Measurements from ENCODE around the gene PROS1. TPM values are rescaled to one million over a fixed set of nuclear protein-coding genes. Genes with fewer than 3 reads are reported as not detected.

Gene PROS1
- 10 to 100 TPM in 2 of 4 donors, 1 to 10 TPM in 2; 2.2 to 25.5 (median 12.9) TPM for total RNA-seq

DNA sequence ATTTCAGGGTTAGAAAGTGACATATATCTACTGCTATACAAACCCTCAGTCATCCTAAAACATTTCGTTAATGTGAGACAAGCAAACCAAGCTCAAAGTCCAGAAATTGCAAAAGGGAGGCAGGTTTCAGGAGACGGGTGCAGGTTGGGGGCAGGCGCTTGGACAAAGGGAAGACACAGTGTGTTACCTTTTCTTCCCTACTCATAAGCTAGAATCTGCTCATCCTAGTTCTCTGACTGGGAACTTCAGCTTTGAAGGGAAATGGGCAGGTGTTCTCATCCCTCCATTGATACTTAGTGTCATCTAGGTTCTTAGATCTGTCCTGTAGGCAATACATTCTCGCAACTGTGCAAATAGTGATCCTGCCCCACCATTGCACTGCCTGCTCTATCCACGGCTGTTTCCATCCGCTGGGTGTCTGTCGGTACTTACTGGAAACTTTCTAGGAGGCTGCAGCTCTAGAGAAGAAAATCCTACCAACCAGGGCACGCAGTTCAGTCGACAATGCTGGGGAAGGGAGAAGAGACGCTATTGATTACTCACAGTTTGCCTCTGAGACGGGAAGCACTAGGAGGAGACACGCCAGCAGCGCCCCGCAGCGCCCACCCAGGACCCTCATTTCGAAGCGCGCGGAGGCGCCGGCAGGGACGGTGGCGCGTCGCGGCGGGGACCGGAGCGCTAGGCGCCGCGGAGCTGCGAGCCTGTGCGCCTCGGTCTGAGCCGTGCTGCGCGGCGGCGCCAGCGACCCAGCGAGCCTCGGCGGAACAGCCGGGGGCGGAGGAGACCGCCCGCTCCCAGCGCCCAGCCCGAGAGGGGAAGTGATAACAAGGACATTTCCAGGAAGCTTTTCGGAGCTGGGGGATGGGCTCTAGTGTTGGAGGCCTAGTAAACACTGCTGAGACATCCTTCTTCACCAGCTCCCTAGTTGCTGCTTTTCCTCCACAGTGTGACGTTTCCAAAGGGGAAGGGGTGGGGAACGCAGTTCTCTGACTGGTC lies at the start of gene PROS1:
Gene PROS1, minus strand, starts transcription at position 766 of the 996 bp plus-strand sequence. Its CDS starts 147 bp downstream, at position 619.
- in situ Hi-C loops (cut with MboI; ENCODE audit: low pct_ligation_motif_present in 1 of 4, low pct_unique_long_range_greater_than_20kb in 1 of 4, low sequenced_read_pairs in 3 of 4) (loop anchor here in 1 of 4 donors (10.0 kb wide), 1 partner anchor 91 kb away; the partner anchor contains the start of genes DHFR2 and NSUN3), intact Hi-C loops (cut with DNase I; ENCODE audit: low total_unique reads) (no loop called here)
- H3K4me1 ChIP-seq, result peaks cover 0 to 17% (median 7%) of the 10 kb centered on the region in 4 donors
- no peaks in the 10 kb centered on the region for H3K36me3 ChIP-seq
- H3K4me3 ChIP-seq, result peak within 1 kb of the TSS; percentile 35 to 58 (median 48)
- peak within 1 kb of the TSS; percentile 84 to 92 (median 87) for H3K27ac ChIP-seq
- no peak for TF ChIP-seq POLR2A (IDR thresholded peaks at IDR 0.05)
- TF ChIP-seq EP300 (IDR thresholded peaks at IDR 0.05; ENCODE audit: low read depth), result peak; percentile 59
- TF ChIP-seq, protein P1, sequence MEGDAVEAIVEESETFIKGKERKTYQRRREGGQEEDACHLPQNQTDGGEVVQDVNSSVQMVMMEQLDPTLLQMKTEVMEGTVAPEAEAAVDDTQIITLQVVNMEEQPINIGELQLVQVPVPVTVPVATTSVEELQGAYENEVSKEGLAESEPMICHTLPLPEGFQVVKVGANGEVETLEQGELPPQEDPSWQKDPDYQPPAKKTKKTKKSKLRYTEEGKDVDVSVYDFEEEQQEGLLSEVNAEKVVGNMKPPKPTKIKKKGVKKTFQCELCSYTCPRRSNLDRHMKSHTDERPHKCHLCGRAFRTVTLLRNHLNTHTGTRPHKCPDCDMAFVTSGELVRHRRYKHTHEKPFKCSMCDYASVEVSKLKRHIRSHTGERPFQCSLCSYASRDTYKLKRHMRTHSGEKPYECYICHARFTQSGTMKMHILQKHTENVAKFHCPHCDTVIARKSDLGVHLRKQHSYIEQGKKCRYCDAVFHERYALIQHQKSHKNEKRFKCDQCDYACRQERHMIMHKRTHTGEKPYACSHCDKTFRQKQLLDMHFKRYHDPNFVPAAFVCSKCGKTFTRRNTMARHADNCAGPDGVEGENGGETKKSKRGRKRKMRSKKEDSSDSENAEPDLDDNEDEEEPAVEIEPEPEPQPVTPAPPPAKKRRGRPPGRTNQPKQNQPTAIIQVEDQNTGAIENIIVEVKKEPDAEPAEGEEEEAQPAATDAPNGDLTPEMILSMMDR (IDR thresholded peaks at IDR 0.05), result peak in 1 of 5 experiments; percentile 10
- TF ChIP-seq POLR2AphosphoS5 (IDR thresholded peaks at IDR 0.05), result peak; percentile 33 to 57 (median 37)
- H3K9me3 ChIP-seq, result no peaks in the 10 kb centered on the region
- 1 to 4% methylated on average over 4 to 45 of the region's 53 CpGs for WGBS, 2 donors (ENCODE audit: low coverage in 1 of 2)
- DNase-seq, result peak; percentile 83
- no peaks in the 10 kb centered on the region for H3K27me3 ChIP-seq

DNA sequence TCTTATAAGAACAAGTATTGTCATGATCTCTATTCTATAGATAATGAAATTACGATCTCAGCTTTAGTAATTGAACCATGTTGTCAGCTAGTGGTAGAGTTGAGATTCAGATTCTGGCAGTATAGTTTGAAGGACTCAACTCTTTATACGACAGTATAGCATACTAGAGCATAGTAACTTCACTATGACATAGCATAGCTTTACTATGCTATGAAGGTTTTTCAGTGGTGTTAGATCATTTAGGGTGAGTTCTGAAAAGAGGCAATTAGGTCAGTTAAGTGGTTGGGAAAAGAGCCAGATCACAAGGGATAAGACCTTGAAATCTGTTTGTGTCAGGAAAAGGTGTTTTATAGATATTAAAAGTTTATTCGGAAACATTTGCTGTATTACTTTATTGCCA lies 46.6 kb upstream of the PROS1 start:
- H3K4me3 ChIP-seq, result no peak overlapping the region
- in situ Hi-C loops (cut with MboI; ENCODE audit: low pct_ligation_motif_present in 1 of 4, low pct_unique_long_range_greater_than_20kb in 1 of 4, low sequenced_read_pairs in 3 of 4) (no loop called here), intact Hi-C loops (cut with DNase I; ENCODE audit: low total_unique reads) (no loop called here)
- no peak for DNase-seq
- H3K27ac ChIP-seq, result no peak overlapping the region
- no peaks in the 10 kb centered on the region for H3K9me3 ChIP-seq
- TF ChIP-seq POLR2AphosphoS5 (IDR thresholded peaks at IDR 0.05) (no peak), EP300 (IDR thresholded peaks at IDR 0.05; ENCODE audit: low read depth) (no peak), POLR2A (IDR thresholded peaks at IDR 0.05) (no peak)
- TF ChIP-seq, protein P1 (IDR thresholded peaks at IDR 0.05), result no peak
- H3K36me3 ChIP-seq, result peaks cover 0 to under 1% (median 0%) of the 10 kb centered on the region in 4 donors
- no peaks in the 10 kb centered on the region for H3K27me3 ChIP-seq
- WGBS, 2 donors (ENCODE audit: low coverage in 1 of 2), result 55 to 62% methylated on average over 3 of the region's 3 CpGs
- H3K4me1 ChIP-seq, result peaks cover 0 to 32% (median 9%) of the 10 kb centered on the region in 4 donors

GRCh38 chr3:94019659-94020058 lies 46.0 kb upstream of the PROS1 start:
- WGBS, 2 donors (ENCODE audit: low coverage in 1 of 2), result 89 to 95% methylated on average over 2 of the region's 2 CpGs
- intact Hi-C loops (cut with DNase I; ENCODE audit: low total_unique reads), result no loop called here
- TF ChIP-seq POLR2AphosphoS5 (IDR thresholded peaks at IDR 0.05), result no peak

DNA sequence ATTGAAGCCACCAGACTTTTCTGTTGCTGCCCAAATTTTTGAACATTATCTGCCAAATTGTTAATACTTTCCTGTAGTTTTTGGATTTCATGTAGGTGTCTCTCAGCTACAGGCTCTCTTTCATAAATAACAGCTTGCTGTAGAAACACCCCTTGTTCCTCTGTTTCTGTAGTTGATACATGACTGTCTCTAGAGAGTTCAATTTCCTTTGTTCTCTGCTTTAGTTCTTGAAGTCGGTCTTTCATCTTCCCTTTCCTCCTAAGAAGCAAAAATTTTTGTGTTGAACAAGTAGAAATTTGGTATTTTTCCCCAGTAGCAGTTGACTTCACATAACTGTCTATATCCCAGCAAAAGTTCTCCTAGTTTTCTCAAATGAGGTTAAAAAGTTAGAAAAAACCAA lies 41.3 kb upstream of the PROS1 start:
- no peaks in the 10 kb centered on the region for H3K27me3 ChIP-seq
- H3K27ac ChIP-seq, result no peak overlapping the region
- no peak overlapping the region for H3K4me3 ChIP-seq
- 67 to 85% methylated on average over 1 of the region's 1 CpG for WGBS, 2 donors (ENCODE audit: low coverage in 1 of 2)
- no peak for DNase-seq
- H3K36me3 ChIP-seq, result peaks cover 0 to 11% (median 0%) of the 10 kb centered on the region in 4 donors
- no peaks in the 10 kb centered on the region for H3K9me3 ChIP-seq
- in situ Hi-C loops (cut with MboI; ENCODE audit: low pct_ligation_motif_present in 1 of 4, low pct_unique_long_range_greater_than_20kb in 1 of 4, low sequenced_read_pairs in 3 of 4) (no loop called here), intact Hi-C loops (cut with DNase I; ENCODE audit: low total_unique reads) (no loop called here)
- no peaks in the 10 kb centered on the region for H3K4me1 ChIP-seq
- TF ChIP-seq POLR2AphosphoS5 (IDR thresholded peaks at IDR 0.05) (no peak), EP300 (IDR thresholded peaks at IDR 0.05; ENCODE audit: low read depth) (no peak), POLR2A (IDR thresholded peaks at IDR 0.05) (no peak)
- TF ChIP-seq, protein P1 (IDR thresholded peaks at IDR 0.05), result no peak

More at GRCh38 chr3:94019659-94020058, 46.0 kb upstream of the PROS1 start:
- H3K27me3 ChIP-seq, result no peaks in the 10 kb centered on the region
- peaks cover 0 to 6% (median 0%) of the 10 kb centered on the region in 4 donors for H3K36me3 ChIP-seq
- no peak overlapping the region for H3K4me3 ChIP-seq
- no peak overlapping the region for H3K27ac ChIP-seq
- no peaks in the 10 kb centered on the region for H3K9me3 ChIP-seq
- DNase-seq, result no peak
- peaks cover 0 to 29% (median 7%) of the 10 kb centered on the region in 4 donors for H3K4me1 ChIP-seq
- in situ Hi-C loops (cut with MboI; ENCODE audit: low pct_ligation_motif_present in 1 of 4, low pct_unique_long_range_greater_than_20kb in 1 of 4, low sequenced_read_pairs in 3 of 4), result no loop called here
